Skin of body (tissue), 2 donors: Measurements from ENCODE around the gene SLC2A4RG. TPM values are rescaled to one million over a fixed set of nuclear protein-coding genes. Genes with fewer than 3 reads are reported as not detected.
"Not testable (repeated sequence)": the region's sequence is repeated elsewhere in the genome, so short reads cannot be mapped to it uniquely, and the experiment has no call there.

Experiments used
- DNase-seq: peaks from one replicate; lab custom pipeline; 2025; lab: John Stamatoyannopoulos, UW
- total RNA-seq: library from RNA; depleted of rRNA; stranded (reverse); fragments of >200 nt; gene quantifications from one replicate; pipeline ENCODE4 v1.2.3, GENCODE V29; 2014

SLC2A4RG gene
- total RNA-seq, 1 donor from 2014 or later: 21.5 TPM

- DNase-seq: no peak
These were observed 28.4 kb upstream of the SLC2A4RG start for GRCh38 chr20:63711085-63711645.

- no peak for DNase-seq
These were observed 27.4 kb upstream of the SLC2A4RG start for GRCh38 chr20:63712191-63712590.

- DNase-seq: no peak
These were observed 24.7 kb upstream of the SLC2A4RG start for GRCh38 chr20:63714858-63715257.

DNA sequence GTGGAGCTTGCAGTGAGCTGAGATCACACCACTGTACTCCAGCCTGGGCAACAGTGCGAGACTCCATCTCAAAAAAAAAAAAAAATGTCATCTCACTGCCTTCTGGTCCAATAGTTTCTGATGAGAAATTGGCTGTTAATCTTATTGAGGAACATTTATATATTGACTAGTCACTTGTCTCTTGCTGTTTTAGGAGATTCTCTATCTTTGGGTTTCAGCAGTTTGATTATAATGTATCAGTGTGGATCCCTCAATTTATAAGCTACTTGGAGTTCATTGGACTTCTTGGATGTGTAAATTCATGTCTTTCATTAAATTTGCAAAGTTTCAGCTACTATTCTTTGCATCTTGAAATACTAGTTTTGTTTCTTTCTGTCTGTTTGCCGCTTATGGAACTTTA, 20.6 kb upstream of the SLC2A4RG start:
- DNase-seq: no peak

DNA sequence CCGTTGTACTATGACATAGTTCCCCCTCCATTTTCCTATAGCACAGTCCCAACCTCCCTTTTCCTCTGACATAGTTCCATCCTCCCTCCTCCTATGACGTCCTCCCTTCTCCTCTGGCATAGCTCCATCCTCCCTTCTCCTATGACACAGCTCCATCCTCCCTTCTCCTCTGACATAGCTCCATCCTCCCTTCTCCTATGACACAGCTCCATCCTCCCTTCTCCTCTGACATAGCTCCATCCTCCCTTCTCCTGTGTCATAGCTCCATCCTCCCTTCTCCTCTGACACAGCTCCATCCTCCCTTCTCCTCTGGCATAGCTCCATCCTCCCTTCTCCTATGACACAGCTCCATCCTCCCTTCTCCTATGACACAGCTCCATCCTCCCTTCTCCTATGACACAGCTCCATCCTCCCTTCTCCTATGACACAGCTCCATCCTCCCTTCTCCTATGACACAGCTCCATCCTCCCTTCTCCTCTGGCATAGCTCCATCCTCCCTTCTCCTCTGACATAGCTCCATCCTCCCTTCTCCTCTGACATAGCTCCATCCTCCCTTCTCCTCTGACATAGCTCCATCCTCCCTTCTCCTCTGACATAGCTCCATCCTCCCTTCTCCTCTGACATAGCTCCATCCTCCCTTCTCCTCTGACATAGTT, 16.5 kb upstream of the SLC2A4RG start:
- not testable (repeated sequence) for DNase-seq

DNA sequence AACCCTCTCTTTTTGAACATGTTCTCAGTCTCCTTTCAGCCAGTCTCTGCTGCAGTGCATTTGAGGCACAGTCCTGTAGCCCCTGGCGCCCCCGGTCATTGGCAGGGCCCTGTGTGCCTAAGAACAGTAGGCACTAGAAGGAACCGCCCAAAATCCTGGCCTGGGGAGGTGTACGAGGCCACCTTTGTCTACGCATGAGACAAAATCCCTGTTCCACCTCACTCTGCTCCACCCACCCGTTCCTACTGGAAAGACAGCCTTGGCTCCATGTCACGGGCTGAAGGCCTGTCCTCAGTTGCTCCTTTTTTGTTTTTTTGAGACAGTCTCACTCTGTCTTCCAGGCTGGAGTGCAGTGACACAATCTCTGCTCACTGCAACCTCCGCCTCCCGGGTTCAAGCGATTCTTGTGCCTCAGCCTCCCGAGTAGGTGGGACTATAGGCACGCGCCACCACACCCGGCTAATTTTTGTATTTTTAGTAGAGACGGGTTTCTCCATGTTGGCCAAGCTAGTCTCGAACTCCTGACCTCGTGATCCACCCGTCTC, 9.3 kb upstream of the SLC2A4RG start:
- not testable (repeated sequence) for DNase-seq

- DNase-seq: no peak
These were observed 8.2 kb upstream of the SLC2A4RG start for GRCh38 chr20:63731410-63731809.

DNA sequence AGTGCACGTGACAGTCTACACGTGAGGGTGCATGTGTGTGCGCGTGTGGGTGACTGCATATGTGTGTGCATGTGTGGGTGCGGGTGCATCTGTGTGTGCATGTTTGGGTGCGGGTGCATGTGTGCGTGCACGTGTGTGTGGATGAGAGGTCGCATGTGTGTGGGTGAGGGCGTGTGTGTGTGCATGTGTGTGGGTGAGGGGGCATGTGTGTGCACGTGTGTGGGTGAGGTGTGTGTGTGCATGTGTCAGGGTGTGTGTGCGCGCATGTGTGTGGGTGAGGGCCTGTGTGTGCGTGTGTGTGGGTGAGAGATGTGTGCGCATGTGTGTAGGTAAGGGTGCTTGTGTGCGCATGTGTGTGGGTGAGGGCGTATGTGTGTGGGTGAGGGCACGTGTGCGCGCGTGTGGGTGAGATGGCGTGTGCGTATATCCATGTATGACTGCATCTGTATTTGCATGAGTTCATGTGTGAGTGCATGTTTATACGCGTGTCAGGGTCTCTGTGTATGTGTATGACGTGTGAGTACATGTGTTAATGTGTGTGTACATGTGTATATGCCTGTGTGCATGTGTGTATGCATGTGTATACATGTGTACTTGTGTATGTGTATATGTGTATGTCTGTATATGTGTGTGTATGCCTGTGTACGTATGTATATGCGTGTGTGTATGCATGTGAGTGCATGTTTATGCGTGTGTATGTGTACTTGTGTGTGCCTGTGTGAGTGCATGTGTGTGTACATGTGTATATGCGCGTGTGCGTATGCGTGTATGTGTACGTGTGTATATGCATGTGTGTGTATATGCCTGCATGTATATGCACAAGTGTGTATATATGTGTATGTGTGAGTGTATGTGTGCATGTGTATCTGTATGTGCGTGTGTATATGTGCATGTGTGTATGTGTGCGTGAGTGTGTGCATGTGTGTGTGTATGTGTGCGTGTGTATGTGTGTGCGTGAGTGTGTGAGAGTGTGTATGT, 7.2 kb upstream of the SLC2A4RG start:
- no peak for DNase-seq

DNA sequence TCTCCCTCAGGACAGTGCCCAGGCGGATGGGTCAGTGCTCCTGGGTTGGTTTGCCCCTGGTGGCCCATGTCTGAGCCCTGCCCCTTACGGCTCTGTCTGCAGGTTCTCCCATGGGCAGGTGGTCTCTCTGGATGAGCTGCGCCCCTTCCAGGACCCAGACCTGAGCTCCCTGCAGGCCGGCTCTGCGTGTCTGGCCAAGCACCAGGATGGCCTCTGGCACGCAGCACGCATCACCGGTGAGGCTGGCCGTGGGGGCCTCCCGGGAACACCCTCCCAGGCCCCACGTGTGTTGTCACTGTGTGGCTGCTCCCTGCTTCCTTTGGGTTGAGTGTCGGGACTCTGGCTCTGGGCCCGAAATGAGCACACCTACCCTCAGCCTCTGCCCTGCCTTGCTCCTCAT, 6.5 kb upstream of the SLC2A4RG start:
- DNase-seq: no peak

- no peak for DNase-seq
These were observed 5.9 kb upstream of the SLC2A4RG start for GRCh38 chr20:63733579-63734081.

- DNase-seq: no peak
These were observed 5.2 kb upstream of the SLC2A4RG start for GRCh38 chr20:63734111-63734945.

GRCh38 chr20:63734946-63735858, 4.4 kb upstream of the SLC2A4RG start:
- no peak for DNase-seq

- no peak for DNase-seq
These were observed 3.5 kb upstream of the SLC2A4RG start, which contains the start of gene LIME1 for GRCh38 chr20:63735859-63736718. Gene LIME1, plus strand, starts transcription at chr20:63736664. Its CDS starts 886 bp downstream, at chr20:63737550.

- no peak for DNase-seq
These were observed 2.5 kb upstream of the SLC2A4RG start for GRCh38 chr20:63736893-63737694.

DNA sequence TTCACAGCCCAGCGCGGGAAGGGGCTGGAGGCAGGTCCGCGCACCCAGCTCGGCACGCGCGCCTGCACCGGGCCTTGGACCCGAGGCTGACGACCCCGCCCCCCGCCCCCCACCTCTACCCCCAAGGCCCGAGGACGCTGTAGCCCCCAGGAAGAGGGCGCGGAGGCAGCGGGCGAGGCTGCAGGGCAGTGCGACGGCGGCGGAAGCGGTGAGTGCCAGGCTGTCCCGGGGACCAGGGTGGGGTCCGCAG, 2.0 kb upstream of the SLC2A4RG start:
- no peak for DNase-seq

DNA sequence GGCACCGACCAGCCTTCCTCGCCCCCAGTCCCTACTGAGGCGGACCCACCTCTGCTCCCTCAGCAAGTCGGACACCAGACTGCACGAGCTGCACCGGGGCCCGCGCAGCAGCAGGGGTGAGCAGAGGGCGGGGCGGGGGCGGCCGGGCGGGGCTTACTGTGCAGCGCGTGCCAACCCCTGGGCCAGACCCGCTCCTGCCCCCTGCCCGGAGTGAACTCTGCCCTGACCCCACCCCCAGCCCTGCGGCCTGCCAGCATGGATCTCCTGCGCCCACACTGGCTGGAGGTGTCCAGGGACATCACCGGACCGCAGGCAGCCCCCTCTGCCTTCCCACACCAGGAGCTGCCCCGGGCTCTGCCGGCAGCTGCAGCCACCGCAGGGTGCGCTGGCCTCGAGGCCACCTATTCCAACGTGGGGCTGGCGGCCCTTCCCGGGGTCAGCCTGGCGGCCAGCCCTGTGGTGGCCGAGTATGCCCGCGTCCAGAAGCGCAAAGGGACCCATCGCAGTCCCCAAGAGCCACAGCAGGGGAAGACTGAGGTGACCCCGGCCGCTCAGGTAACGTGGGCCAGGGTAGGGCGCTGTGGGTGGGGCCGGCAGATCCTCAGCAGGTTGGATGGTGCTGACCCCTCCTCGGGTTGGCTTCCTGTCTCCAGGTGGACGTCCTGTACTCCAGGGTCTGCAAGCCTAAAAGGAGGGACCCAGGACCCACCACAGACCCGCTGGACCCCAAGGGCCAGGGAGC, 1.5 kb upstream of the SLC2A4RG start:
- no peak for DNase-seq

DNA sequence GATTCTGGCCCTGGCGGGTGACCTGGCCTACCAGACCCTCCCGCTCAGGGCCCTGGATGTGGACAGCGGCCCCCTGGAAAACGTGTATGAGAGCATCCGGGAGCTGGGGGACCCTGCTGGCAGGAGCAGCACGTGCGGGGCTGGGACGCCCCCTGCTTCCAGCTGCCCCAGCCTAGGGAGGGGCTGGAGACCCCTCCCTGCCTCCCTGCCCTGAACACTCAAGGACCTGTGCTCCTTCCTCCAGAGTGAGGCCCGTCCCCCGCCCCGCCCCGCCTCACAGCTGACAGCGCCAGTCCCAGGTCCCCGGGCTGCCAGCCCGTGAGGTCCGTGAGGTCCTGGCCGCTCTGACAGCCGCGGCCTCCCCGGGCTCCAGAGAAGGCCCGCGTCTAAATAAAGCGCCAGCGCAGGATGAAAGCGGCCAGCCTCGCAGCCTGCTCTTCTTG, 868 bp upstream of the SLC2A4RG start:
- no peak for DNase-seq
